ENCODE measurements around the gene TMEM204.

The TMEM204 gene

GRCh38 chr16:1601489-1601888 lies 68.0 kb downstream of the TMEM204 start:
- ChIA-PET CTCF (interaction anchor here (0.7 kb wide), 1 partner anchor 29 kb away, joined by 3 read pairs; no protein-coding TSS in a partner anchor), POLR2A (no interaction called here)
- no peak overlapping the region for H3K4me3 ChIP-seq (ENCODE audit: low read depth, low read length)
- no peak overlapping the region for H3K27ac ChIP-seq (ENCODE audit: extremely low read depth, low read depth, low read length)
- H3K36me3 ChIP-seq (ENCODE audit: control insufficient read depth in 2 of 2, insufficient read depth in 1 of 2, low read length in 2 of 2), result peaks cover 8 to 44% of the 10 kb centered on the region in 2 experiments; a peak in 2 of 3 replicates
- no peaks in the 10 kb centered on the region for H3K4me1 ChIP-seq (ENCODE audit: control insufficient read depth, insufficient read depth, low read length)
- TF ChIP-seq ZSCAN4 (tag by site-specific recombination; IDR thresholded peaks at IDR 0.05) (no peak), ZNF274 (IDR thresholded peaks at IDR 0.05; ENCODE audit: low read length) (no peak), ZNF274 (tag by site-specific recombination; IDR thresholded peaks at IDR 0.05; ENCODE audit: borderline replicate concordance) (no peak), PRDM1 (tag by site-specific recombination; IDR thresholded peaks at IDR 0.05) (no peak), ZNF654 (tag by site-specific recombination; IDR thresholded peaks at IDR 0.05; ENCODE audit: low read depth) (no peak)
- no peaks in the 10 kb centered on the region for H3K9me3 ChIP-seq (ENCODE audit: control insufficient read depth, insufficient read depth, low read depth, low read length)

GRCh38 chr16:1602285-1602684 lies 68.8 kb downstream of the TMEM204 start:
- Histone ChIP-seq H3K4me3 (ENCODE audit: low read depth, low read length) (no peak overlapping the region), H3K27ac (ENCODE audit: extremely low read depth, low read depth, low read length) (no peak overlapping the region), H3K9me3 (ENCODE audit: control insufficient read depth, insufficient read depth, low read depth, low read length) (no peaks in the 10 kb centered on the region), H3K36me3 (ENCODE audit: control insufficient read depth in 2 of 2, insufficient read depth in 1 of 2, low read length in 2 of 2) (peaks cover 13 to 44% of the 10 kb centered on the region in 2 experiments; a peak in 2 of 3 replicates), H3K4me1 (ENCODE audit: control insufficient read depth, insufficient read depth, low read length) (no peaks in the 10 kb centered on the region)
- ChIA-PET CTCF (no interaction called here), POLR2A (interaction anchor here (1.6 kb wide), 1 partner anchor 11 kb away, joined by 4 read pairs; no protein-coding TSS in a partner anchor)
- 0 out of 2 replicates have a peak, but pooled peaks have one; percentile 28 for TF ChIP-seq ZNF600 (tag by site-specific recombination; IDR thresholded peaks at IDR 0.05)
- TF ChIP-seq ZNF341 (tag by site-specific recombination; IDR thresholded peaks at IDR 0.05; ENCODE audit: low read depth), result no peak
- TF ChIP-seq ZBTB48 (tag by site-specific recombination; IDR thresholded peaks at IDR 0.05), result no peak
